Dedifferentiated amniotic fluid mesenchymal stem cell (primary cell): ENCODE results near the gene KRTAP19-8.

Experiments used
- DNase-seq: peaks from one replicate; pipeline ENCODE4 v3.0.0-alpha.2; 2016; ENCODE audit errors: extremely low spot score

Gene KRTAP19-8

DNA sequence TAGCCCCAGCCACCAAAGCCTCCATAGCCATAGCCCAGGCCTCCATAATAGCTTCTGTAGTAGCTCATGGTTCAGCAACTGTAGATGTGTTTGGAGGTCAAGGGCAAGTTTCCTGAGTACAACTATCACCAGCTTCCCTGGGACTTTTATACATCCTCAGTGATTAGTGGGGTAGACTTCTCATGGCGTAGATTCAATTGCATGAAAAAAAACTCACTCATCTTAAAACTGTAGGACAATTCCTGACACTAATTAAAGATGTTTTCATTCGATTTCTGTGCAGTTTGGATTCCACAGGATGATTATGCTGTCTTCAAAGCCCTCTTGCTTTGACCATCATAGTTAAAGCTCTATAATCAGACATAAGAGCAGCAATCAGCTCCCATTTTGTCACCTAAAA is at the start of gene KRTAP19-8:
Gene KRTAP19-8 (minus strand): TSS at position 101 of the 400 bp plus-strand sequence. CDS start 33 bp downstream, at position 68.
- DNase-seq: no peak

DNA sequence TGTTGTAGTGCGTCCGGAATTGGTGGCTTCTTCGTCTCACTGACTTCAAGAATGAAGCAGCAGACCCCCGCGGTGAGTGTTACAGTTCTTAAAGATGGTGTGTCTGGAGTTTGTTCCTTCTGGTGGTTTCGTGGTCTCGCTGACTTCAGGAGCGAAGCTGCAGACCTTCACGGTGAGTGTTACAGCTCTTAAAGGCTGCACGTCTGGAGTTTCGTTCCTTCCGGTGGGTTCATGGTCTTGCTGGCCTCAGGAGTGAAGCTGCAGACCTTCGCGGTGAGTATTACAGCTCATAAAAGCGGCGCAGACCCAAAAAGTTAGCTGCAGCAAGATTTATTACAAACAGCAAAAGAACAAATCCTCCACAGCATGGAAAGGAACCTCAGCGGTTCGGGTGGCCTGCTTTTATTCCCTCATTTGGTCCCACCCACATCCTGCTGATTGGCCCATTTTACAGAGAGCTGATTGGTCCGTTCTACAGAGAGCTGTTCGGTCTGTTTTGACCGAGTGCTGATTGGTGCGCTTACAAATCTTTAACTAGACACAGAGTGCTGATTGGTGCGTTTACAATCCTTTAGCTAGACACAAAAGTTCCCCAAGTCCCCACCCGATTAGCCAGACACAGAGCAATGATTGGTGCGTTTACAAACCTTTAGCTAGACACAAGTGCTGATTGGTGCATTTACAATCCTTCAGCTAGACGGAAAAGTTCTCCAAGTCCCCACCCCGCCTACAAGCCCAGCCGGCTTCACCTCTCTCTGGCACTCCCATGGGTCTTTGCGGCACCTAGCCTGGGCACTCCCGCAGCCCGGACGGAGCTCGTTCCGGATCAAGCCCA is 49.6 kb upstream of the KRTAP19-8 start:
- DNase-seq: no peak

GRCh38 chr21:31084689-31085088 is 46.4 kb upstream of the KRTAP19-8 start:
- DNase-seq: no peak

DNA sequence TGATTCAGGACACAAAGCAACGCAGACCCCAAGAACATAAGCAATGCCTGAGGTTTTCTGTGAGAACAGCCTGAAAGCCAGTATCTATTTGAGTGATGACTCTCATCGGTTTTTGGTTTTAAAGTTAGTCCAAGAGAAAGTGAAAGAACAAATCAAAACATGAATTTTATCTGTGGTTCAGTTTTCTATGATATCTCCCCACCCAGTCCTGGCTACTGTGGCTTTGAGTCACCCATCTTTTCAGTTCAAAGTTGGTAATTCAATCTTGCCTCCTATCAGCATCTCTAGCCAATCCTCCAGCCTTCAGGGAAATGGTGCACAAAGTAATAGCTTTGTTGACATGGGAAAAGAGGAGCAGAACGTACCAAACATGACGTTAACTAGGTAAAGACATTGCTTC is 40.5 kb upstream of the KRTAP19-8 start:
- no peak for DNase-seq

- DNase-seq: no peak
Observed at GRCh38 chr21:31078216-31078615, 39.9 kb upstream of the KRTAP19-8 start.

DNA sequence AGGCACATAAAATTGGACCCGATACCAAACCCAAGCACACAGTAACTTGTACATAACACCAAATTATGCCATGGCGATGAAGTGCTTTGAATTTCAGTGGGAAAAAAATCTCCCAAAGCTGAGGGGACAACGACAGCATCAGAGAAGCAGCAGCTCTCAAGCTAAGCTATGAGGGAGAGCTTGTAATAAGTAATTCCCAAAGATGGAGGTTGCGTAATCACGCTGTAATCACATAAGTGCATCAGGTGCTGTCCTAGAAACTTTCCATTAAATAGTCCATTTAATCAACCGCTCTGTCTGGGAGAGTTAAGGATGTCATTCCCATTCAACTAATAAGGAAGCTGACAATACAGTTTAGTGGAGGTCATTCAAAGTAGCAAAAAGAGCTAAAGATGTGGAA is 37.6 kb upstream of the KRTAP19-8 start:
- DNase-seq: no peak

GRCh38 chr21:31072533-31072932 is 34.3 kb upstream of the KRTAP19-8 start:
- DNase-seq: no peak

DNA sequence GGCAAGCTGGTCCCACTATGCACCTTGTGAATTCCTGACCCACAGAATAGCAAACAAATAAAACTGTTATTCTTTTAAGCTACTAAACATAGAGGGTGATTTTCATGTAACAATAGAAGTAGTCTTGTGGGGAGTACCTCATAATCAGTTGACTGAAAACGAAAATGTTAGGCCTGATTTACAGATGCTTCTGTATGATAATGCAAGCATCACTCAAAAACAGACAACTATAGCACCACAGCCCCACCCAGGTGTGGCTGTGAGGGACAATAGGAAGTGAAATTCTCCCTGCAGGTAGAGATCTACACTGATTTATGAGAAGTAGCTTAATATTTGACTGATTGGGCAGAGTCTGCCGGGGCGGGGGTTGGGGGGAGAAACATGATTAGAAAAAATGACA is 26.5 kb upstream of the KRTAP19-8 start:
- no peak for DNase-seq

GRCh38 chr21:31052489-31053142 is 14.3 kb upstream of the KRTAP19-8 start:
- DNase-seq: no peak

- no peak for DNase-seq
Observed at GRCh38 chr21:31050577-31051157, 12.4 kb upstream of the KRTAP19-8 start.

- DNase-seq: no peak
Observed at GRCh38 chr21:31045841-31046240, 7.6 kb upstream of the KRTAP19-8 start.

- no peak for DNase-seq
Observed at GRCh38 chr21:31043471-31043870, 5.2 kb upstream of the KRTAP19-8 start.

GRCh38 chr21:31042080-31042464 is 3.8 kb upstream of the KRTAP19-8 start:
- no peak for DNase-seq

- DNase-seq: no peak
Observed at GRCh38 chr21:31041295-31042079, 3.2 kb upstream of the KRTAP19-8 start.

- DNase-seq: no peak
Observed at GRCh38 chr21:31034378-31034777, 3.9 kb downstream of the KRTAP19-8 start.

DNA sequence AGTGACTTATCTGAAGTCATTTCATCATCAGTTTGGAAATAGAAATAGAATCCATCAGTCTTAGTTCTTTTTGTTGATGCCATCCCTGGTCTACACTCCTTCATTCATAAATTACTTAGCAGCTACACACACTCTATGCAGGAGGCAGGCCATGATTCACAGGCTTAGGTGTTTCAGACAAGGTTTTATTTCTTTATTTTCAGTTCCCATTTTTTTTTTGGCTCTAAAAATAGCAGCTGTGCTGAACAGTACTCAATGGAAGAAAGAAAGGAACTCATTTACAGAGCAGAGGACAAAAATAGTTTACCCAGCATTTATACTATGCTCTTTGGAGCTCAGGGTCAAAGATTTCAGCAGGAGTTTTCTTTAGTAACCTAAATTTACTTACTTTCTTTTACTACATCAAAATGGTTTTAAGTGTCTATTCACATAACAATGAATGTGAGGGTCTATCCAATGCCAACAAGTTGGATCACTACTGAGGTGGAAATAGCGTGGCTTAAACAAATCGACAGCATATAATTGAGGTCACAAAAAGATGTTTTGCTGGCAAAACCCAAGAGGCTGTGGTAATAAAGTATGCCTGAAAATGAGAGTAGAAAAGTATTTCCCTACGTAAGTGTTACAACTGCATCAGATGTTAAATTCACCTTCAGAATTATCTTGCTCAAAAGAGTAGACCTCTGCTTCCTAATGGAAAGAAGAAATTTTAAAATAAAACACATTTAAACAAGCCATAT is 7.7 kb downstream of the KRTAP19-8 start:
- DNase-seq: no peak

- DNase-seq: no peak
Observed at GRCh38 chr21:31023680-31024079, 14.6 kb downstream of the KRTAP19-8 start.

DNA sequence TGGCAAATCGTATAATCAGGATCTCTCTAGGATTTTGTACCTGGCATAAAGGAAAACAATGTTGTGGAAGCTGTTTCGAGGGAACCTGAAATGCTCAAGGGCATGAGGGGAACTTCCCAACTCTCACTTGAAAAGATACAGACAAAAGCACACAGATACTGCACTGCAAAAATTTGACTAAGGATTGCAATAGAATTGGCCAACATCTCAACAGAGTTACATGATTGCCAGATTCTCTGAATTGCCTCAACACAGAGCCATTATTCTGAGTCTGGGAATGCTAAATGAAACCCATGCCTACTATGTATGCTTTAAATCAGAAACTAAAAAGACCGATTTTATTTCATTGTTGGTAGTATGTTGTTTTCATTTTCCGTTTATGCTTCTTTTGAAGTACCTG is 16.0 kb downstream of the KRTAP19-8 start:
- no peak for DNase-seq

DNA sequence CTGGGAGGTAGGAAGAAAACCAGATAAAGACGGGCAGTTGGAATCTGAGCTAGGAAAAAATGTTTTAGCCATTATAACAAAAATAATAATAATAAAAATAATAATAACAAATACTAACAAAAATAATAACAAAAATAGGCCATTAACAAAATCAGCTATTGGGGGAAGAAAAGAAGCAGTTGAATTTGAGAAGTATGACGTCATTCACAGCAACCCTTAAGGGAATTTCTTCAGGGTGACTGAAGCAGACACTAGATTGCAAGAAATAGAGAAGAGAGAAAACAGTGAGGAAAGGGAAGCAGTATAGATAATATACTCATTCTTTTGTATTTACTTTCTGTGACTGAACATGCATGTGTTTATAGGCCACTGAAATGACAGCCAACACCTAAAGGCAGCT is 20.0 kb downstream of the KRTAP19-8 start:
- DNase-seq: no peak

GRCh38 chr21:31014891-31015290 is 23.4 kb downstream of the KRTAP19-8 start:
- no peak for DNase-seq
